Dedifferentiated amniotic fluid mesenchymal stem cell (primary cell): ENCODE measurements around the gene AR.
"Not testable (repeated sequence)": the region's sequence is repeated elsewhere in the genome, so short reads cannot be mapped to it uniquely, and the experiment has no call there.

Experiments used
- DNase-seq: peaks from one replicate; pipeline ENCODE4 v3.0.0-alpha.2; 2016; ENCODE audit errors: extremely low spot score

Gene AR

DNA sequence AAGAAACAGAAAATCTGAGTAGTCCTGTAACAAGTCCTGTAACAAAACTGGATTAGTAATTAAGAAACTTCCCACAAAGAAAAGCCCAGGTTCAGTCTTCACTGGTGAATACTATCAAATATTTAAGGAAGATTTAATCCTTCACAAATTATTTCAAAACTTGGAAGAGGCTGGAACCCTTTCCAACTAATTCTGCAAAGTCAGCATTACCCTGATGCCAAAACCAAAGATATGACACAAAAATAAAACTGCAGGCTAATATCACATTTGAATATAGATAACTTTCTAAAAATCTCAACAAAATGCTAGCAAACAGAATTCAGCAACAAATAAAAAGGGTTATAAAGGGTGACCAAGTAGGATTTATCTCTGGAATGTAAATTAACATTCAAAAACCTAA is 80.5 kb downstream of the AR start:
- no peak for DNase-seq

DNA sequence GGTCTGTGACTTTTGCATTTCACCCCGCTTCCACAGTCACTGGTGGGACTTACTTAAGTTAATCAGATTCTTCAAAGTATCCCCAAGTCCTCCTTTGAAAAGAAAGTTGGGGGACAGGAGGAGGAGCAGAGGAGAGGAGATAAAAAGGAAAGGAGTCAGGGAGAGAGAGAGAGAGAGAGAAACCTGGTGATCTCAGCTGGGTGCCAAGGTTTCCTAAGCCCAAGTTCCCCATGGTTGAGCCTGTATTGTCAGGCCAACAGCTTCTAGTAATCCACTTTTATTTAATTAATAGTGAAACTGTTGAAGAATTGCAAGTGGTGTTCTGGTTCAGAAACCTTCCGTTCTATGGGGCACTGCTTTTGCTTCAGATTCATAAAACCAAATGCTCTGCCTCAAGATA is 91.6 kb downstream of the AR start:
- no peak for DNase-seq

DNA sequence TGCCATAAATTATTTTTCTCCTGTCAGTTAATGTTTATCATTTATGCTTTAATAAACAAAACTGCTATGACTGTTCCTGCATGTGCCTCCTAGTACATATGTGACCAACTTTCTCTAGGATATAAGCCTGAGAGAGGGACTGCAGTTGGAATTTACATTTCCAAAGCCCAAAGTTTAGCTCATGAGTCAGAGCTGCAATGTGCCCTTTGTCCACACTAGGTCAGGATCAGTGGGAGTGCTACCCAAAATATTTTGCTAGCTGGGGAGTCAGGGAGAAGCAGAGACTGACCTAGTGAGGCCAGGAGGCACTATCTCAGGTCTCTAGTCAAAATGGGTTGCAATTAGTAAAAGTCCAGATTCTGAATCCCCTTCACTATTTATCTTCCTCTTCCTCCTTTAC is 92.7 kb downstream of the AR start:
- no peak for DNase-seq

DNA sequence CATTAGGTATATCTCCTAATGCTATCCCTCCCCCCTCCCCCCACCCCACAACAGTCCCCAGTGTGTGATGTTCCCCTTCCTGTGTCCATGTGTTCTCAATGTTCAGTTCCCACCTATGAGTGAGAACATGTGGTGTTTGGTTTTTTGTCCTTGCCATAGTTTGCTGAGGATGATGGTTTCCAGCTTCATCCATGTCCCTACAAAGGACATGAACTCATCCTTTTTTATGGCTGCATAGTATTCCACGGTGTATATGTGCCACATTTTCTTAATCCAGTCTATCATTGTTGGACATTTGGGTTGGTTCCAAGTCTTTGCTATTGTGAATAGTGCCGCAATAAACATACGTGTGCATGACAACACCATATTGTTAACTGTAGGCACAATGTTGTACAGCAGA is 93.5 kb downstream of the AR start:
- not testable (repeated sequence) for DNase-seq

DNA sequence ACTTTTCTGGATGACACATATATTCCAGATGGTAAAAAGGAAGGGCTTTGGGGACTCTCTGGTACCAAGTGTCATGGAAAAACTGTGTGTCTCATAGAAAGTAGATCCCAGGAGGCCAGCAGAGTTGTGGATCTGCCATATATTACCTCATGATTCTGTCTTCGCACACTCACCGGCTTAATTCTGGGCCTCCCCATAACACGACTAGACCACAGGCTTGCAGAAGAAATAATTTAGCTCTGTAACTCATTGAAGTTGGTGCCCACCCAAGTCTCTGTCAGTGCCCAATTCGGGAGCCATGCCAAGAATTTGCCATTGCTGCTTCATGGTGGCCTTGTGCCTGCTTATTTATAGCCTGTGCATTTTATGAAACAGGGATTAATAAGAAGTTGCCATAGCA is 104.5 kb downstream of the AR start:
- no peak for DNase-seq

DNA sequence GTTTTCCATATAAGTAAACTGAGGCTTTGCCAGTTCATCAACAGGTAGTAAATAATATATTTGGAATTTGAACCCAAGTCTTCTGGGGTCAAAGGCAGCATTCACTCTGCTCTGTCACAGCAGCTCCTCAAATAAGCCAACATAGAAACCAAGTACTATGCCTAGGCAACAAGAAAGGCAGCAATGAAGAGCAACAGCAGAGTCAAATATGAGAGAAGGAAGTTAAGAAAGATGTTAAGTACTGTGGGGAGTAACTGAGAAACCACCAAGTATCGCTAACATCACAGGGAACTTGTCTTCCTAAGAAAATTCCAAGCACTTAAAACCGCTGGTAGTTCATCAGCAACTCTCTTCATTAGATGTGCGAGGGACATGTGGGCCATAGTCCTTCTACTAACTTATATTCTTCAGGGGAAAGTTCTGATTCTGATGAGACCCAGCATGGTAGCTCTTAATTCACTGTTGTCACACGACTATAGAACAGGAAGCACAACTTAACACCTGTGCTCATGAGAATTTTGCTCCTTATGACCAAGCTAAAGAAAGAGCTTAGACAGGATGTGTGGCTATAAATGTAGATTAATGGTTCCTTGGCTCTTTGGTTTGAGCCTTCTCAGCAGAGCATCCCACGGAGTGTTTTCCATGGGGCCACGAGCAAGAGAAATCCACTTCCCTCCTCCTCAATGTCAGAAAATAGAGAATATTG is 107.8 kb downstream of the AR start:
- no peak for DNase-seq

DNA sequence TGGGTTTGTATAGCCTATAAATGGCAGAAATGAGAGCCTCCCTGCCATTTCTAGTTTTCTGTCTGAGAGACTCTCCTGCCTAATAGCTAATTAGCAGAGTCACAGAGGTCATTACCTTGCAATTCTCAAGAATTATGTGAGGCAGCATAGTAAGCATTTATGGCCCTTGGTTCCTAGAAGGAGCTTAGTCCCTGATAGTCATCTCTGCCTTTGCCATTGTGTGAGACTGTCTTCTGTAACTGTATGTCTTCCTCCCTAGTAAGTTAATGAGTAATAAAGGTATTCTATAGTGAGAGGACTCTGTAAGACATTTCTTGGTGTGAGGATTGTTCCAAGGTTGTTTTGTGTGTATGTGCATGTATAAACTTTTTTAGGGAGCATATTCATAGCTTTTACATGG is 108.7 kb downstream of the AR start:
- DNase-seq: no peak

DNA sequence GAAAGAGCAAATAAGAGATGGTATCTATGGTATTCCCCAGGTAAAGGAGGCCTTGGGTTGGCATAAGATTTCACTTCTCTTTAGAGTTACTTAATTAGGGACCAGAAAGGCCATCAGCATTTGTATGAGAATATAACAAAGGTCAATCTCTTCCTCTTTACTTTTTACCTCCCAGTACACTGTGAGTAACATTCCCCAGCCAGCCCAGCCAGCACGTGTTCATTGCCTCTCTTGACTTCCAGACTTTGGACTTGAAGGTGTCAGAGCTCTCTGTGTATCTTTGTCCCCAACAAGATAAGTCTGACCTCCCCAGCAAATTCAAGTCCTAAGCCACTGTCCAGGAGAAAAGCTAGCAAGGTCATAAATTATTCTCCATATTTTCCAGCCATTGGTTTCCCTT is 110.5 kb downstream of the AR start:
- DNase-seq: no peak

DNA sequence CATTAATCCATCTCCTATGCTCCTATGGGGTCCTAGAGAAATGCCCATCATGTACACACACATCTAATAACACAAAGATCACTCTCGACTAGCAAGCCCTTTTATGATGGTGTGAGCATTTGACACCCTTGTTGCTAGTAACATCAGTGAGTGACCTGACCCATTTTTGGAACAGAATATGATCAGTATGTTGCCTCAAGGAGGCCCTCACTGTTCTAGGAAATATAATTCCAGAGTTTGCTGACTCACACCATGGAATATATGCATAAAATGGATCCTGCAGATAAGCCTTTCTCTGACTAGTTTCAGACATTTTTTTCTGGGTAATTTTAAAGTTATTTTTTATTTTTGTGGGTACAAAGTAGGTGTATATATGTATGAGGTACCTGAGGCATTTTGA is 121.8 kb downstream of the AR start:
- no peak for DNase-seq

DNA sequence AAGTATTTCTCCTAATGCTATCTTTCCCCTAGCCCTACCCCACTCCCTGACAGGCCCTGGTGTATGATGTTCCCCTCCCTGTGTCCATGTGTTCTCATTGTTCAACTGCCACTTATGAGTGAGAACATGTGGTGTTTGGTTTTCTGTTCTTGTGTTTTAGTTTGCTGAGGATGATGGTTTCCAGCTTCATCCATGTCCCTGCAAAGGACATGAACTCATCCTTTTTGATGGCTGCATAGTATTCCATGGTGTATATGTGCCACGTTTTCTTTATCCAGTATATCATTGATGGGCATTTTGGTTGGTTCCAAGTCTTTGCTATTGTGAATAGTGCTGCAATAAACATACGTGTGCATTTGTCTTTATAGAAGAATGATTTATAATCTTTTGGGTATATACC is 126.9 kb downstream of the AR start:
- not testable (repeated sequence) for DNase-seq

DNA sequence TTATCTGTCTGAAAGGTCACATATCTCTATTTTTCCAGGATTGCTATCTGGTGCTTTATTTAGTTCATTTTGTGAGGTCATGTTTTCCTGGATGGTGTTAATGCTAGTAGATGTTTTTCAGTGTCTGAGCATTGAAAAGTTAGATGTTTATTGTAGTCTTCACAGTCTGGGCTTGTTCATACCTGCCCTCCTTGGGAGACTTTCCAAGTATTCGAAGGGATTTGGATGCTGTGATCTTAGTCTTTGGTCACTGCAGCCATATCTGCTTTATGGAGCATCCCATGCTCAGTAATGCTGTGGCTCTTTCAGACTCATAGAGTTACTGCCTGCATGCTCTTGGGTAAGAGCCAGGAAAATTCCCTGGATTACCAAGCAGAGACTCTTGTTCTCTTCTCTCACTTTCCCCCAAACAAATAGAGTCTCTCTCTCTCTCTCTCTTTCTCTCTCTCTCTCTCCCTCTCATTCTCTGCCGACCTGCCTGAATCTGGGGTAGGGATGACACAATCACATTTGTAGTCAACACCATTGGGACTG is 130.0 kb downstream of the AR start:
- no peak for DNase-seq

DNA sequence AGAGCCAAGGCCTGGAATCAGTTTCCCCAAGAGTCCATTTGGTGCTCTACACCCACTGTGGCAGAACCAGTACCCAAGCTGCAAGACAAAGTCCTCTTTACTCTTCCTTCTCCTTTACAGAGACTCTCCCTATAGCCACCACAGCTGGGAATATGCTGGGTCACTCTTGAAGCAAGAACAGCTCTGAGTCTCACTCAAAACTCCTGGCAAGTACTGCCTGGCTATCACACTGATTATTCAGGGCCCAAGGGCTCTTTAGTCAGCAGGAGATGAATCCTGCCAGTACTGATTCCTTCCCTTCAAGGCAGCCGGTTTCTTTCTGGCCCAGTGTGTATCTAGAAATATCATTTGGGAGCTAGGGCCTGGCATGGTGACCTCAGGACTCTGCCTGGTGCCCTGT is 130.9 kb downstream of the AR start:
- DNase-seq: no peak

DNA sequence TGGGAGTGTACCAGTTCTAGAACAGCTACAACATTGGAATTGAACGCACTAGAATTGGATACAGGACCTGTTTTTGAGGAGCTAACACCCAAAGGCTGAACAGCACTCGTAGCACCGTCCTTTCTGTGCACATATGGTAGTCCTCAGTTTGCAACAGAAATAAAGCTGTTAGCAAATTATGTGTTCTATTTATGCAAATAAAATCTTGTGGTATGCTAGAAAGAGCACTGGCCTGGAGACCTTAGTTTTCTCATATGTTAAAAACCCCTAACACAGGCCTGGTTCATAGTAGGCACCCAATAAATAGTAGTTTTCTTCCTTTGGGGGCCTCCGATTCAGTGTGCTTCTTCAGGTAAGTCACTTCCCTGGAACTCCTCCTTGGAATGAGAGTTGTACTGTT is 140.3 kb downstream of the AR start:
- no peak for DNase-seq

DNA sequence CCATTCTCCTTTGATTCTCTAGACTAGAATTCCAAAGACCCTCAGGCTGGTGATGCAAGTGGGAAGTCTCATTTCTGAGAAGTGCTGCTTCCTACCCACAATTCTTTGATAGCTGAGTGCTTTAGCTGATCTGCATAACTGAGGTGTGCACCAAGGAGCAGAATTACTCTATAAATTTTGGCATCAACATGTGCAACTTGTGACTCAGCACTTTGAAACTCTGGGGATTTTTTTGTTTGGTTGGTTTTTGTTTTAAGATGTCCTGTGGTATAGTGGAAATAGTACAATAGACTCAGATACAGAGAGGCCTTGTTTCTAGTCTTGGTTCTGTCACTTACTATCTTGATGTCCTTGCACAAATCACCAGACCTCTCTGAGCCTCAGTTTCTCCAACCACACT is 148.4 kb downstream of the AR start:
- DNase-seq: no peak

DNA sequence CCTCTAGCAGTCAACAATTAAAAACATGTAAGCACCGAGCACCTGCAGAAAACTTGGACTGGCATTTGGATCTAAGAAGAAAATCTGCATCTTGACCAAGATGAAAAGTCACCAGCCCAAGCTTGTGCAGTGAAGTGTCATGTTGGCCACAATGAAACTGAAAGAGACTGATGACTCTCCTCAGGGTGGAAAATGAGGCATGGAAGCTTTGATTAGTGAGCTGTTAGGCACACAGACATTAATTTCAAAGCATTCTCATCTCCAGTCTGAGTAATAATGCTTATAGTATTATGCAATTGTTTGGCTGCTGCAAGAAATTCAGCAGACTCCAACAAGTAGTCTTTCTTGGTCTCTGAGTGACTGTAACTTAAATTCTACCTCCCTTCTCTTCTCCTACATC is 150.1 kb downstream of the AR start:
- DNase-seq: no peak

DNA sequence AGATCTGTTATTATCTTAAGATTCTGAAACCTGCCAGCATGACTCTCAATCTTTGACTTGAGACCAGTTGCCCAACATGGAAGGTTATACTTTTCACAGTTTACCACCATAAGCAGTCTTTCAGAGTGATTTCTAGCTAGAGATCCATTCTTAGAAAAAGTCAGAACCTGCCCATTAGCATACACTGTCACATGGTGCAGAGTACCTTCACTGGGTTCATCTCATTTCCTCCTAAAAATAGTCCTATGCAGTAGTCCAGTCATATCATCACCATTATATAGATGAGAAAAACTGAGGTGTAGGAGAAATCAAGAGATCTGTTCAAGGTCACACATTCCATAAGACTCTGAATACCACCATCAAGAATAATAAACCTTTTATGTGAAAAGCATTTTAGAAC is 153.6 kb downstream of the AR start:
- DNase-seq: no peak

DNA sequence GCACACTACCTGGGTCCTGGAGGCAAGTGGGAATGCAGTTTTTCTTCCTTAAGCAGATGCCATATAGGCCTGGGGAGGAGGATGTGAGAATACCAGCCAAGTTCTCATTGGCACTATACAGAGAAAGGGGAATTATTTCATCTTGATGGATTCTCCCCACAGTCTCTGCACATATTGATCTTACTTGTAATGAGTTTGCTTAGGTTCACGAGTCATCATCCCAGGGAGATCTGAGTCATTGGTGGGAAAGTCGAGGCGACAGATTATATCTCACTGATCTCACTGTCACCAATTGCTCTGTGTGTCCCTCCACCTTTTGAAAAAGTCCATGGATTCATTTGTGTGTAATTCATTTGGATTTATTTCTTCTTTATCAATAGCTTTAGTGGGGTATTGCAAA is 156.8 kb downstream of the AR start:
- no peak for DNase-seq

DNA sequence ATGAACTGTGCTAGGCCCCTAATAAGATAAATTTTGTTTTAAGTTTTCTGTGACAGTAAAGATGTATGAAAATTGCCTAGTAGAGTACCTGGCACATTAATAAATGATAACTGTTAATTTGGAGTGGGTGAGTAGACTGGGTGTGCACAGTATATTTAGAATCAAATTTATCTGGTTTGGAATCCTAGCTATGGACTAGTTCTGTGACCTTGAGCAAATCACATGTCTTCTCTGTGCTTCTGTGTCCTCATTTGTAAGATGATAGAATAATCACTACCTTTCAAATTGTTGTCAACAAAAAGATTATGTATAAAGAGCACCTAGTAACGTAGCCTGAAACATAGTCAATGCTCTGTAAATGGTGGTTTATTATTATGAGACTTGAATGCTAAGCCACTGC is 170.2 kb downstream of the AR start:
- DNase-seq: no peak

DNA sequence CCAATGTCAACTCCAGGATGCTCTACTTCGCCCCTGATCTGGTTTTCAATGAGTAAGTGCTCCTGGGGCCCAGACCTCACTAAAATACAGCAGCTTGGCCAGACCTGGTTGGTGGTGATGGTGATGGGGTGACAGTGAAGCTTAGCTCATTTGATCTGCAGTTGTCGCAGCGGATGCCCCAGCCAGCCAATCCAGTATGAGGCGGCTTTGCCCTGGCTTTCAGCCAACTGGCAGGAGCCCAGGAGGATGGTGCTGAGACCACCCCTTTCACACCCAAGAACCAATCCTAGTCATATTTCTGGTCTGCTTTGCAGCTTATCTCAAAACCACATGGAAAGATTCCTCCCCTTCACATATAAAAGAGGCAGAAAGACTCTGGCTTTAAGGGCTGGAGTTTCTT is 173.8 kb downstream of the AR start:
- DNase-seq: no peak

DNA sequence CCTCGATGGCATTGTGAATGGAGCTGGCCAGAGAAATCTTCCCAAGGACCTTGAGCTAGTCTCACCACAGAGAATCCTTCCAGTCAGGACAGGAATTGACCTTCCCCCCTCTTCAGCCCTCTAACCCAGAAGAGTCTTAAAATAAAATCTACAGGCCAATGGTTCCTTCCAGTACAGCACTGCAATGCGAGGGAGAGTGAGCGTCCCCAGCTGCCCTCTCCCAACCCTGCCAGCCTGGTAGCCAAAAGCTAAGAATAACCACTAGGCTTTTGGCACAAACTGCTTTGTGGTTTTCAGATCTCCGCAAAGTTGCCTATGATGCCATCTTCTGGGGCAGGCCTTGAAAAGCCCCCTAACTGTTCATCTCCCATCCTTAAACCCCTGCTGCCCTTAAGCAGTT is 175.1 kb downstream of the AR start:
- no peak for DNase-seq

DNA sequence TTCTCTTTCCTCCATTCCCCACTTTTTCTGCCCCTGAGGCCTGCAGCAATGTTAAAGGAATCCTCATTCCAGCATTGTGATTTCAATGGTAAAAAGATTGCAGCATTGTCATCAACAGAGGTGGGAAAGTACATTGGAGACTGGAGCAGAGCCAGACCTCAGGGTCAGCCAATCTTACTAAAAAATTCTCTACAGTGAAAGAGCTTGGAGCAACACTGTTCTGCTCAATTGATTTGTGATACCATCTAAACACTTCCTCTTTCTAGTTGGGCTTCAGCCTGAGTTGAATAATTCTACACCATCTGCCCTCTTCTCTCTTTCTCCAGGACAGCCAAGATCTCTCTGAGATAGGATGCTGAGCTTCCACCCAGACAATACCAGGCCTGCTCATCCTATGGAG is 176.5 kb downstream of the AR start:
- no peak for DNase-seq

DNA sequence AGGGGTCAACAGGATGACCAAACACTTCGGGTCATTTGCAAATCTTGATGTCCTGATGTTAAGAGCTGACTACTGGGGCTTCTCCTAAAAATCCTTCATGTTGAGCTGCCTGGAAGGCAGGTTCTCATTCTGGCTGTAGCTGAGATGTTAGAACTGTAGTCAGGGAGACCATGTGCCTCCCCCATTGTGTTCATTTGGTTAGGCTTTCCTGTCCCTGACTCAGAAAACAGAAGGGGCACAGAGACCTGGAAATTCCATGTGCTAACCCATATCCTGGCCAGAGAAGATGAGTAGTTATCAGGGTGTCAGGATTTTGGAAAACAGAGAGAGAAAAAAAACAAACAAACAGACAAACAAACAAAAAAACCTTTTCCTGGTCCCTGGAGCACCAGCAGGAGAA is 177.5 kb downstream of the AR start:
- no peak for DNase-seq

DNA sequence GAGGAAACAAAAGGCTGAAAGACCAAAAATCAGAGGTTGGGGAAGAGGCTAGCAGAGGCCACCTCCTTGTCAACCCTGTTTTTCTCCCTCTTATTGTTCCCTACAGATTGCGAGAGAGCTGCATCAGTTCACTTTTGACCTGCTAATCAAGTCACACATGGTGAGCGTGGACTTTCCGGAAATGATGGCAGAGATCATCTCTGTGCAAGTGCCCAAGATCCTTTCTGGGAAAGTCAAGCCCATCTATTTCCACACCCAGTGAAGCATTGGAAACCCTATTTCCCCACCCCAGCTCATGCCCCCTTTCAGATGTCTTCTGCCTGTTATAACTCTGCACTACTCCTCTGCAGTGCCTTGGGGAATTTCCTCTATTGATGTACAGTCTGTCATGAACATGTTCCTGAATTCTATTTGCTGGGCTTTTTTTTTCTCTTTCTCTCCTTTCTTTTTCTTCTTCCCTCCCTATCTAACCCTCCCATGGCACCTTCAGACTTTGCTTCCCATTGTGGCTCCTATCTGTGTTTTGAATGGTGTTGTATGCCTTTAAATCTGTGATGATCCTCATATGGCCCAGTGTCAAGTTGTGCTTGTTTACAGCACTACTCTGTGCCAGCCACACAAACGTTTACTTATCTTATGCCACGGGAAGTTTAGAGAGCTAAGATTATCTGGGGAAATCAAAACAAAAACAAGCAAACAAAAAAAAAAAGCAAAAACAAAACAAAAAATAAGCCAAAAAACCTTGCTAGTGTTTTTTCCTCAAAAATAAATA is 179.9 kb downstream of the AR start:
- no peak for DNase-seq
